Measurements from ENCODE around the gene SLC19A1. TPM values are rescaled to one million over a fixed set of nuclear protein-coding genes. Genes with fewer than 3 reads are reported as not detected.
"Not testable (repeated sequence)": the region's sequence is repeated elsewhere in the genome, so short reads cannot be mapped to it uniquely, and the experiment has no call there.

The SLC19A1 gene
- total RNA-seq, 4 donors from 2014 or later = 10.7 to 70.8 (median 30.5) TPM

- DNase-seq = peak in 2 of 3 donors; percentile 16 to 29
- peaks cover 0 to 16% (median 0%) of the 10 kb centered on the region in 3 donors for H3K36me3 ChIP-seq
- no peak overlapping the region for H3K4me3 ChIP-seq
- H3K27ac ChIP-seq = no peak overlapping the region
- H3K4me1 ChIP-seq = peaks cover 8 to 31% (median 11%) of the 10 kb centered on the region in 4 donors
- H3K27me3 ChIP-seq = no peaks in the 10 kb centered on the region
- TF ChIP-seq CTCF (IDR thresholded peaks at IDR 0.05) (no peak), POLR2A (IDR thresholded peaks at IDR 0.05) (no peak)
- no peaks in the 10 kb centered on the region for H3K9me3 ChIP-seq
Observed at GRCh38 chr21:45529785-45530422, 12.3 kb downstream of the SLC19A1 start.

- Histone ChIP-seq H3K27ac (no peak overlapping the region), H3K9me3 (no peaks in the 10 kb centered on the region), H3K27me3 (no peaks in the 10 kb centered on the region), H3K4me1 (peaks cover 8 to 34% (median 11%) of the 10 kb centered on the region in 4 donors), H3K36me3 (peaks cover 0 to 16% (median 0%) of the 10 kb centered on the region in 3 donors), H3K4me3 (no peak overlapping the region)
- peak in 2 of 3 donors; percentile 38 for DNase-seq
- TF ChIP-seq POLR2A (IDR thresholded peaks at IDR 0.05) (no peak), CTCF (IDR thresholded peaks at IDR 0.05) (no peak)
Observed at GRCh38 chr21:45528981-45529784, 13.1 kb downstream of the SLC19A1 start.

GRCh38 chr21:45528028-45528705, 14.1 kb downstream of the SLC19A1 start:
- Histone ChIP-seq H3K27ac (no peak overlapping the region), H3K9me3 (no peaks in the 10 kb centered on the region), H3K4me3 (no peak overlapping the region), H3K27me3 (no peaks in the 10 kb centered on the region), H3K4me1 (peaks cover 3 to 25% (median 6%) of the 10 kb centered on the region in 4 donors), H3K36me3 (peaks cover 0 to 16% (median 0%) of the 10 kb centered on the region in 3 donors)
- peak in 2 of 3 donors; percentile 29 to 38 for DNase-seq
- TF ChIP-seq CTCF (IDR thresholded peaks at IDR 0.05) = no peak
- TF ChIP-seq POLR2A (IDR thresholded peaks at IDR 0.05) = no peak

GRCh38 chr21:45527151-45527999, 14.9 kb downstream of the SLC19A1 start:
- H3K9me3 ChIP-seq, H3K27ac ChIP-seq, H3K4me3 ChIP-seq, H3K27me3 ChIP-seq: not testable (repeated sequence)
- DNase-seq = peak in 2 of 3 donors; percentile 37 to 43
- H3K4me1 ChIP-seq = peaks cover 0 to 17% (median 0%) of the 10 kb centered on the region in 4 donors
- peaks cover 0 to 23% (median 0%) of the 10 kb centered on the region in 3 donors for H3K36me3 ChIP-seq

- TF ChIP-seq POLR2A (IDR thresholded peaks at IDR 0.05) (no peak), CTCF (IDR thresholded peaks at IDR 0.05) (no peak)
- Histone ChIP-seq H3K9me3 (no peaks in the 10 kb centered on the region), H3K27me3 (no peaks in the 10 kb centered on the region), H3K4me1 (peaks cover 0 to 13% (median 0%) of the 10 kb centered on the region in 4 donors), H3K27ac (peak overlapping the region in 2 of 4 donors; percentile 31 to 67), H3K4me3 (no peak overlapping the region), H3K36me3 (peaks cover 0 to 23% (median 0%) of the 10 kb centered on the region in 3 donors)
- peak in 1 of 3 donors; percentile 40 for DNase-seq
Observed at GRCh38 chr21:45525910-45526306, 16.3 kb downstream of the SLC19A1 start.

Data from Peyer's patch (tissue), 4 donors.